Measurements from ENCODE around the gene KRTAP5-5. TPM values are rescaled to one million over a fixed set of nuclear protein-coding genes. Genes with fewer than 3 reads are reported as not detected.
A peak's percentile ranks its signal among the peaks of the same experiment; 100 is the strongest.

KRTAP5-5 gene
- total and polyA plus RNA-seq, 8 donors: 0.19 TPM; not detected in 7

GRCh38 chr11:1652771-1653540 is 23.4 kb downstream of the KRTAP5-5 start:
- Histone ChIP-seq H3K4me1 (no peaks in the 10 kb centered on the region), H3K9me3 (no peaks in the 10 kb centered on the region), H3K27me3 (no peaks in the 10 kb centered on the region), H3K27ac (no peak overlapping the region), H3K4me3 (no peak overlapping the region), H3K36me3 (no peaks in the 10 kb centered on the region)
- FAIRE-seq (no peak), ATAC-seq (peak; percentile 79 to 98 (median 95)), DNase-seq (peak; percentile 49 to 94 (median 83))
- intact Hi-C loops (cut with DNase I): loop anchor here in 2 of 3 donors (5.0 to 10.0 kb wide), 3 partner anchors 39 to 504 kb away; no protein-coding TSS in a partner anchor
- TF ChIP-seq, protein P1, sequence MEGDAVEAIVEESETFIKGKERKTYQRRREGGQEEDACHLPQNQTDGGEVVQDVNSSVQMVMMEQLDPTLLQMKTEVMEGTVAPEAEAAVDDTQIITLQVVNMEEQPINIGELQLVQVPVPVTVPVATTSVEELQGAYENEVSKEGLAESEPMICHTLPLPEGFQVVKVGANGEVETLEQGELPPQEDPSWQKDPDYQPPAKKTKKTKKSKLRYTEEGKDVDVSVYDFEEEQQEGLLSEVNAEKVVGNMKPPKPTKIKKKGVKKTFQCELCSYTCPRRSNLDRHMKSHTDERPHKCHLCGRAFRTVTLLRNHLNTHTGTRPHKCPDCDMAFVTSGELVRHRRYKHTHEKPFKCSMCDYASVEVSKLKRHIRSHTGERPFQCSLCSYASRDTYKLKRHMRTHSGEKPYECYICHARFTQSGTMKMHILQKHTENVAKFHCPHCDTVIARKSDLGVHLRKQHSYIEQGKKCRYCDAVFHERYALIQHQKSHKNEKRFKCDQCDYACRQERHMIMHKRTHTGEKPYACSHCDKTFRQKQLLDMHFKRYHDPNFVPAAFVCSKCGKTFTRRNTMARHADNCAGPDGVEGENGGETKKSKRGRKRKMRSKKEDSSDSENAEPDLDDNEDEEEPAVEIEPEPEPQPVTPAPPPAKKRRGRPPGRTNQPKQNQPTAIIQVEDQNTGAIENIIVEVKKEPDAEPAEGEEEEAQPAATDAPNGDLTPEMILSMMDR (IDR thresholded peaks at IDR 0.05): peak; percentile 97 to 99 (median 98)
- WGBS, 2 donors: 29 to 32% methylated on average over 34 of the region's 34 CpGs

- DNase-seq (peak in 2 of 6 donors; percentile 33 to 44), FAIRE-seq (no peak)
- 82 to 85% methylated on average over 14 of the region's 14 CpGs for WGBS, 2 donors
Measured at GRCh38 chr11:1653541-1654387, 24.2 kb downstream of the KRTAP5-5 start.

DNA sequence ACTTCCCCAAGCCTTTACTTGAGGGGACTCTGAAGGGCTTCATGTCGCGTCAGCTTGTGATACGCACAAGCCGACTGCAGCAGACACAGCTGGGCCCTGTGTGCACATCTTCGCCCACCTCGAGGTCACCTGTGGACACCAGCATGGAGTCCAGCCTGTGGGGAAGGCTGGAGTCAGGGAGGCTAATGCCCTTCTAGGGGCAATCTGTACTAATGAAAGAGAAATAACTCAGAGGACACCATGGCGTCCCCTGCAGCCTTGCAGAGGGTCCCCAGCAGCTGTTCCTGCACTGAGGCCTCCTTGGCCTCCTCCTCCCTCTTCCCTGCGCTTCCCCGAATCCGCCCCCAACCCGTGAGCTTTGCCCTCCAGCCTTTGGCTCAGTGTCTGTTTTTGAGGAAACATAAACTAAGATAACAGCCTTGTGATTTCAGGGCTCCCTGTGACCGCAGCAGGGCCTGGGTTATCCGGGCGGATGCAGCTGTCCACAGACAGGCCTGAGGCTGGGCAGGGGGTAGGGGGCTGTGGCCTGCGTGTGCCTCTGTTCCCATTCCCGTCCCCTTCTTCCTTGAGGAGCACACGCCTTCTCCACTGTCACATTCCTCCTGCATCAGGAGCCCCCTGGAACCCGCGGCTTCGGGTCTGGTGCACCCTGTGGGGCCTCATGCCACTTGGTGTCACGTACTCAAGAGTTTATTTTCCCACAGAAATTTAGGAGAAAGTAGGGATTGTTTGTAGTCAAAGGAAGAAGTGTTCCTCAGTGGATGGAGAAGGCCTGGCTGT is 25.0 kb downstream of the KRTAP5-5 start:
- Histone ChIP-seq H3K4me3 (no peak overlapping the region), H3K27me3 (no peaks in the 10 kb centered on the region), H3K9me3 (no peaks in the 10 kb centered on the region), H3K36me3 (no peaks in the 10 kb centered on the region), H3K4me1 (no peaks in the 10 kb centered on the region), H3K27ac (no peak overlapping the region)
- TF ChIP-seq, protein P1 (IDR thresholded peaks at IDR 0.05): no peak
- WGBS, 2 donors: 62 to 69% methylated on average over 21 of the region's 21 CpGs
- no peak for FAIRE-seq
- DNase-seq: peak in 2 of 6 donors; percentile 39 to 43
- intact Hi-C loops (cut with DNase I): loop anchor here in 2 of 3 donors (5.0 to 10.0 kb wide), 3 partner anchors 38 to 503 kb away; no protein-coding TSS in a partner anchor
- no peak for ATAC-seq

More at GRCh38 chr11:1653541-1654387, 24.2 kb downstream of the KRTAP5-5 start:
- Histone ChIP-seq H3K27me3 (no peaks in the 10 kb centered on the region), H3K36me3 (no peaks in the 10 kb centered on the region), H3K9me3 (no peaks in the 10 kb centered on the region), H3K27ac (no peak overlapping the region), H3K4me1 (no peaks in the 10 kb centered on the region), H3K4me3 (no peak overlapping the region)
- intact Hi-C loops (cut with DNase I): loop anchor here in 2 of 3 donors (5.0 to 10.0 kb wide), 3 partner anchors 39 to 504 kb away; no protein-coding TSS in a partner anchor
- ATAC-seq: no peak
- TF ChIP-seq, protein P1 (IDR thresholded peaks at IDR 0.05): no peak

DNA sequence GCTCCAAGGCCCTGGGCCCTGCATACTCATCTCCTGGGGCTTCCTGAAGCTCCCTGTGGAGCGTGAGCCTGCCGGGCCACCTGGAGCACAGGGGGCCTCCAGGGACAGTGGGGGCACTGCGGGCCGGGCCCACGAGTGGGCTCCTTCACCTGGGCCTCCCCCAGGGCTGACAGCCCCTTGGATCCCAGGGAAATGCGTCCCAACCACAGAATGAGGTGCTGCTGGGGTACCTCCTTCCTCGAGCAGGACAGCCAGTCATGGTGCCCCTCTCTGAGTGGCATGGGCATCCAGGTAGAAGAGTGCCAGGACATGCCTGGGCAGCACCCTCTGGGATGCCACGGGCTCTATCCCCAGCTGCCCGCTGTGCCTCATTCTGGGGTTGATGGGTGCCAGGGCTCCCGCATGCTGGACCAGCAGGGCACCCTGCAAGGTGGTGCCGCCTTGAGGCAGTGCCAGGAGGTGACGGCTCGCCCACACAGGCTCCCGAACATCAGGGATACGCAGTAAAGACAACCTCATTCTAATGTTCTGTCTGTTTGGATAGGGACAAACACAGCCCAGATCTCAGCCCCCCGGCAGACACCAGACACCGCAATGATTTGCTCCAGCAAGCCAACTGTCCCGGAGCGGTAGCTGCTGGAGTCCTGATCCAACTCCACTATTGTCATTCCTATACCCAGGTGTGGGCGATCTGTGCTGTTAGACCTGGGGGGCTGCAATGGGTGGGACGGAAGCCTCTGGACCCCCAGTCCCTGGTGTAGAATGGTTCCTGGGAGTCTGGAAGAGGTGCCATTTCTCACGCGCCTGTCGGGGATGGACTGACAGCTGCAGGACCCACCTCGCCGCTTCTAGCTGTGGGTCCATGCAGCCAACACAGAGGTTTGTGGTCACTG is 25.8 kb downstream of the KRTAP5-5 start:
- Histone ChIP-seq H3K9me3 (no peaks in the 10 kb centered on the region), H3K4me1 (no peaks in the 10 kb centered on the region), H3K36me3 (no peaks in the 10 kb centered on the region), H3K4me3 (no peak overlapping the region), H3K27ac (no peak overlapping the region), H3K27me3 (no peaks in the 10 kb centered on the region)
- TF ChIP-seq, protein P1 (IDR thresholded peaks at IDR 0.05): no peak
- DNase-seq (peak in 2 of 6 donors; percentile 30 to 63), FAIRE-seq (no peak), ATAC-seq (no peak)
- intact Hi-C loops (cut with DNase I): loop anchor here in 1 of 3 donors (10.0 kb wide), 1 partner anchor 499 kb away; no protein-coding TSS in a partner anchor
- 75 to 82% methylated on average over 26 of the region's 26 CpGs for WGBS, 2 donors

Measured in pancreas (tissue), 10 donors.